IPS-18a (cell line): ENCODE data around the gene ZNF423.

Experiments used
- H3K27ac ChIP-seq: one replicate; pipeline ENCODE4 v1.5.1; 2013; ENCODE audit warnings: low read length
- H3K27me3 ChIP-seq: one replicate; pipeline ENCODE4 v1.6.1; 2013; ENCODE audit warnings: mild to moderate bottlenecking, low read length; ENCODE audit not compliant: control insufficient read depth, insufficient read depth
- H3K36me3 ChIP-seq: one replicate; pipeline ENCODE4 v1.6.1; 2013; ENCODE audit warnings: low read depth, low read length; ENCODE audit not compliant: control insufficient read depth
- H3K4me1 ChIP-seq: one replicate; pipeline ENCODE4 v1.6.1; 2013; ENCODE audit warnings: low read depth, low read length; ENCODE audit not compliant: control insufficient read depth
- H3K4me3 ChIP-seq: one replicate; pipeline ENCODE4 v1.5.1; 2013; ENCODE audit warnings: low read length
- H3K9ac ChIP-seq: one replicate; pipeline ENCODE4 v1.6.1; 2013; ENCODE audit warnings: mild to moderate bottlenecking, low read length, moderate library complexity
- H3K9me3 ChIP-seq: one replicate; pipeline ENCODE4 v1.6.1; 2013; ENCODE audit warnings: low read depth, low read length; ENCODE audit not compliant: control insufficient read depth

Gene ZNF423

GRCh38 chr16:49742428-49743202, 113.3 kb downstream of the ZNF423 start:
- Histone ChIP-seq H3K27ac (no peak overlapping the region), H3K4me1 (no peaks in the 10 kb centered on the region), H3K36me3 (no peaks in the 10 kb centered on the region), H3K9me3 (no peaks in the 10 kb centered on the region), H3K4me3 (no peak overlapping the region), H3K27me3 (no peaks in the 10 kb centered on the region), H3K9ac (no peak overlapping the region)

- no peaks in the 10 kb centered on the region for H3K4me1 ChIP-seq
- no peak overlapping the region for H3K27ac ChIP-seq
- H3K9ac ChIP-seq = no peak overlapping the region
- H3K36me3 ChIP-seq = no peaks in the 10 kb centered on the region
- H3K9me3 ChIP-seq = no peaks in the 10 kb centered on the region
- no peak overlapping the region for H3K4me3 ChIP-seq
- no peaks in the 10 kb centered on the region for H3K27me3 ChIP-seq
Measured at GRCh38 chr16:49740256-49740655, 115.7 kb downstream of the ZNF423 start.

- H3K4me1 ChIP-seq = no peaks in the 10 kb centered on the region
- H3K9ac ChIP-seq = no peak overlapping the region
- no peaks in the 10 kb centered on the region for H3K27me3 ChIP-seq
- no peaks in the 10 kb centered on the region for H3K9me3 ChIP-seq
- H3K27ac ChIP-seq = no peak overlapping the region
- no peaks in the 10 kb centered on the region for H3K36me3 ChIP-seq
- no peak overlapping the region for H3K4me3 ChIP-seq
Measured at GRCh38 chr16:49739381-49739780, 116.5 kb downstream of the ZNF423 start.

DNA sequence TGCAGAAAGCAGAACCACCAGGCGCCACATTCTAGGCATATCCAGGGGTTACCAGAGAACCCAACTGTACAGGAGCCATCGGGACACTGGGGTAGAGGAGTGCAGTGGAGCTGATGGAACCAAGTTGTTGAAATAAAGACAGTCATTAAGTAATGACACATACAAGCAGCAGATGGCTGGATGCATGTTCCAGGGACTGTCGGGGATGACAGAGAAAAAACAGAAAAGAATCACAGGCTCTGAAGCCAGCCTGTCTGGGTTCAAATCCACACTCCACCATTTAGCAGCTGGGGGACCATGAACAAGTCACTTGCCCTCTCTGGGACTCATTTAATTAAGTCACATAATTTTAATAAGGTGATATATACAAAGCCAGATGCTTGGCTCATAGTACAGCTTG, 117.1 kb downstream of the ZNF423 start:
- Histone ChIP-seq H3K27ac (no peak overlapping the region), H3K9me3 (no peaks in the 10 kb centered on the region), H3K9ac (no peak overlapping the region), H3K4me1 (no peaks in the 10 kb centered on the region), H3K36me3 (no peaks in the 10 kb centered on the region), H3K27me3 (no peaks in the 10 kb centered on the region), H3K4me3 (no peak overlapping the region)

DNA sequence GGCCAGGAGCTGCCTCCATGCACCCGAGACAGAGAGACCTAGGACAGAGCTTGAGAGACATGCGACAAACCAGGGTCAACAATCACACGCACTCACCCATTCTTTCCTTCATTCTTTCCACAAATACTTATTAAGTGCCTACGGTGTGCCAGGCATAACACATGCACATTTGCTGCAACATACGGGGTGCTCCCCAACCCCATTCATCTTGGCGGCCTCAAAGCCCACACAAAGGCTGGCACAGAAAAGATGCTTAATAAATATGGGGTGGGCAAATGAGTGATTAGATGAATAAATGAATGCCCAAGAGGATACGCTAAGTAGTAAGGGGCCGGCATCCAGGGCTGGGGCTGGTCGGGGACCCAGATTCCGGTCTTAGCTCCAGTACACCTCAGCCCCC, 117.9 kb downstream of the ZNF423 start:
- no peaks in the 10 kb centered on the region for H3K27me3 ChIP-seq
- no peak overlapping the region for H3K4me3 ChIP-seq
- H3K27ac ChIP-seq = no peak overlapping the region
- no peak overlapping the region for H3K9ac ChIP-seq
- H3K36me3 ChIP-seq = no peaks in the 10 kb centered on the region
- no peaks in the 10 kb centered on the region for H3K9me3 ChIP-seq
- H3K4me1 ChIP-seq = no peaks in the 10 kb centered on the region

DNA sequence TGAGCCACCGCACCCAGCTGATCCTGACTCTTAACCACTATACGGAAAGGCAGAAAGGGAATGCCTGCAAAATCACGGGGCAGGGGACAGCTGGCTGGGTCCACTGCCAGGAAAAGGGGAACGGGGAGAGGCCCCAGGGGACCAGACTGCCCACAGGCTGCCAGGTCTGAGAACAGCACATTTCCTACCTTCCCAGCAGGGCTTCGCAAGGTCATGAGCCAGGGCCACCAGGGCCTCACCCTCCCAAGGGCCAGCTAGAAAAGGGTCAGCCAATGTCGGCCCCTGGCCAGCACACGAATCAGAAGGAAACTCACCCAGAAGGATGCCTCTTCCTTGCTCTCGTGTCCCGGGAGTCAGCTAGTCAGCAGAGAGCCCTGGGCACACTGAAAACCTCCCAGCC, 118.4 kb downstream of the ZNF423 start:
- H3K9ac ChIP-seq = no peak overlapping the region
- H3K27ac ChIP-seq = no peak overlapping the region
- H3K9me3 ChIP-seq = no peaks in the 10 kb centered on the region
- no peaks in the 10 kb centered on the region for H3K27me3 ChIP-seq
- no peaks in the 10 kb centered on the region for H3K36me3 ChIP-seq
- peaks cover 4% of the 10 kb centered on the region for H3K4me1 ChIP-seq
- H3K4me3 ChIP-seq = no peak overlapping the region

GRCh38 chr16:49734331-49734730, 121.6 kb downstream of the ZNF423 start:
- no peak overlapping the region for H3K27ac ChIP-seq
- peaks cover 5% of the 10 kb centered on the region for H3K9me3 ChIP-seq
- H3K4me3 ChIP-seq = no peak overlapping the region
- peaks cover 10% of the 10 kb centered on the region for H3K4me1 ChIP-seq
- H3K36me3 ChIP-seq = peaks cover 9% of the 10 kb centered on the region
- H3K9ac ChIP-seq = no peak overlapping the region
- H3K27me3 ChIP-seq = no peaks in the 10 kb centered on the region

DNA sequence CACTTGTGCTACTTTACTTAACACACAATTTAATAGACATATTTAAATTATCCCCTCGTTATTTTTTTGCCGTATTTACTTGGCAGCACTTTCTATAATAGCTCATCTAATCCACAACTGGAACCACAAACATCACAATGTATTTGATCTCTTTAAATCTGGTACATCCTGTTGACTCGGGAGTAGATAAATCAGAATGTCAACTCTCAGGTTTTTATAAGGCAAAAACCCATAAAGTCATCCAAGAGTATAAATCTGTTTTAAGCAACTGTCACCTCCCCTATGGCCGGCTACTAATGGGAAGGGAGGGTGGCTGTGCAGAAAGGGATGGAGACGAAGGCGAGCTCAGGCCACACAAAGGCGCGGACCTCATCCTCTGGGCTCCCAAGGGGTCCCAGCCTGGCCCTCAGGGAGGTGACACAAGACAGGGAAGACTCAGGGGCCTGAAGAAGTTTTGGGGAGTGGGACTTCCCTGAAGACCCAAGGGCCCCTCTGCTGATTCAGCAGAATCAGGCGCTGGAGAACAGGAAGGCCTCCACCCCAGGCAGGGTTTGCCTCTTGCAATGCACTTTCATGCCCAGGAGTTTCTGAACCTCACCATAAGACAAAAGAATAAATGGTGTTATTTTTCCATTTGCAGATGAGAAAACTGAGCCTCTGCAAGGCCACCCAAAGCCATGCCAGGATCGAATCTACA, 122.5 kb downstream of the ZNF423 start:
- Histone ChIP-seq H3K9ac (no peak overlapping the region), H3K27ac (no peak overlapping the region), H3K4me3 (no peak overlapping the region), H3K27me3 (no peaks in the 10 kb centered on the region), H3K4me1 (peaks cover 10% of the 10 kb centered on the region), H3K36me3 (peaks cover 9% of the 10 kb centered on the region), H3K9me3 (peaks cover 5% of the 10 kb centered on the region)

- Histone ChIP-seq H3K4me1 (peaks cover 10% of the 10 kb centered on the region), H3K9me3 (peaks cover 5% of the 10 kb centered on the region), H3K27ac (no peak overlapping the region), H3K36me3 (peaks cover 9% of the 10 kb centered on the region), H3K9ac (no peak overlapping the region), H3K4me3 (no peak overlapping the region), H3K27me3 (no peaks in the 10 kb centered on the region)
Measured at GRCh38 chr16:49731911-49732310, 124.0 kb downstream of the ZNF423 start.

- no peak overlapping the region for H3K9ac ChIP-seq
- H3K4me3 ChIP-seq = no peak overlapping the region
- peaks cover 9% of the 10 kb centered on the region for H3K36me3 ChIP-seq
- peaks cover 5% of the 10 kb centered on the region for H3K9me3 ChIP-seq
- no peak overlapping the region for H3K27ac ChIP-seq
- no peaks in the 10 kb centered on the region for H3K27me3 ChIP-seq
- peaks cover 10% of the 10 kb centered on the region for H3K4me1 ChIP-seq
Measured at GRCh38 chr16:49730772-49731171, 125.1 kb downstream of the ZNF423 start.

DNA sequence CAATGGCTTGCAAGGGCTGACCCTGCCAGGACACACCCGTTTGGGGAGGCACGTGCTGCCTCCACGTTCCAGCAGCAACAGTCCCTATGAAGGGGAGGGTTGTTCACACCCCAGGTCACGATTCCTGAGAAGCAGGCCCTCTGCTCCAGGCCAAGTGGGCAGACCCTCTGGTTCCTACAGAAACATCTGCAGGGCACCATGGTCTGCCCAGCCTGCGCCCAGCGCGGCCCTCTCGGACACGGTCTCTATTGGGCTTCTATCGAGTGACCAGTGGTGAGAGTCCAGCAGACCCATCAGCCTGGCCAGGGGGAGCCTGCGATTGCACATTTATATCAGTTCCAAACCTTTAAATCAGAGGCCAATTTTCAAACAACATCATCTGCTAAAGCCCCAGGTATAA, 128.3 kb downstream of the ZNF423 start:
- peaks cover 5% of the 10 kb centered on the region for H3K9me3 ChIP-seq
- H3K27ac ChIP-seq = no peak overlapping the region
- no peaks in the 10 kb centered on the region for H3K27me3 ChIP-seq
- peaks cover 7% of the 10 kb centered on the region for H3K4me1 ChIP-seq
- H3K36me3 ChIP-seq = peaks cover 9% of the 10 kb centered on the region
- H3K4me3 ChIP-seq = no peak overlapping the region
- H3K9ac ChIP-seq = no peak overlapping the region

DNA sequence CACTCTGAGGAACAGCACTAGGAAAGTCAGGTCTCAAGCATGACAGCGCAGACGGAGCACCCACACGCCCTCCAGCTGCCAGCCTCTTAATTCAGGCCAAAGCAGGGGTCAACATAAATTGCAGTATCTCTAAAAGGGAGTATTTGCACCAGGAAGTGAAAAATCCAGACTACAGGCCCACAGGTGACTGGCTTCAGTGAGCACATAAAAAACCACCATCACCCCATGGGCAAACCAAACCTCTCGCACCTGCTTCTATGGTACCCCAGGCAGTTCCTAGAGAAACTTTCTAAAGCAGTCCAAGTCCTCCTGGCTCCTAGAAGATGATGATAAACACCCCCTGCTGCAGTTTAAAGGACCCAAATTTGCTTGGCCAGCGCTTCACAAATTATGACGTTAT, 129.8 kb downstream of the ZNF423 start:
- Histone ChIP-seq H3K4me1 (no peaks in the 10 kb centered on the region), H3K36me3 (peaks cover 9% of the 10 kb centered on the region), H3K27ac (no peak overlapping the region), H3K9me3 (peaks cover 5% of the 10 kb centered on the region), H3K27me3 (no peaks in the 10 kb centered on the region), H3K9ac (no peak overlapping the region), H3K4me3 (no peak overlapping the region)
